HG03575 (cell line): Measurements from ENCODE around the gene RNASE8.
"Not testable (repeated sequence)": the region's sequence is repeated elsewhere in the genome, so short reads cannot be mapped to it uniquely, and the experiment has no call there.

ENCODE experiments used
- ATAC-seq: cut with Tn5 transposase; IDR thresholded peaks from one replicate; pipeline ENCODE4 v1.9.1; 2021; ENCODE audit not compliant: unreplicated experiment, insufficient number of reproducible peaks, low FRiP score; ENCODE audit errors: extremely low read depth

The RNASE8 gene, protein sequence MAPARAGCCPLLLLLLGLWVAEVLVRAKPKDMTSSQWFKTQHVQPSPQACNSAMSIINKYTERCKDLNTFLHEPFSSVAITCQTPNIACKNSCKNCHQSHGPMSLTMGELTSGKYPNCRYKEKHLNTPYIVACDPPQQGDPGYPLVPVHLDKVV

DNA sequence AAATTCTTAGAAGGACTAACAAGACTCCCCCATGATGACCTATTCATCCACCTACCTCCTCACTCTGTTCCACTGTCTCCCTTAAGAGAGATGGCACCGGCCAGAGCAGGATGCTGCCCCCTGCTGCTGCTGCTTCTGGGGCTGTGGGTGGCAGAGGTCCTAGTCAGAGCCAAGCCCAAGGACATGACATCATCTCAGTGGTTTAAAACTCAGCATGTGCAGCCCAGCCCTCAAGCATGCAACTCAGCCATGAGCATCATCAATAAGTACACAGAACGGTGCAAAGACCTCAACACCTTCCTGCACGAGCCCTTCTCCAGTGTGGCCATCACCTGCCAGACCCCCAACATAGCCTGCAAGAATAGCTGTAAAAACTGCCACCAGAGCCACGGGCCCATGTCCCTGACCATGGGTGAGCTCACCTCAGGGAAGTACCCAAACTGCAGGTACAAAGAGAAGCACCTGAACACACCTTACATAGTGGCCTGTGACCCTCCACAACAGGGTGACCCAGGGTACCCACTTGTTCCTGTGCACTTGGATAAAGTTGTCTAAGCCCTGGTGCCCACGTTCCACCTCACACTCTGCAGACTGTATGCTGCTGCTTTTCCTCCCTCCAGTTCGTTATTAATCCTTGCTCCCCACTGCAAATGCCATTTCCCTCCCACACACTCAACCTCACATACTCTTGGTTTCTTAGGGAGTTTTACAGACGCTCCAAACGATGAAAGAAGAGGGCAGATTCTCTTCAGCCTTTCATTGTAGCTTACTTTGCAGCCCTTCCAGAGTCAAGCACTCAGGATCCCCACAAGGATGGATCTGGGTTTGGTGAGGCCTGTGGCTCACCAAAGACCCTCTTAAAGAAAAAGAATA lies at the start of gene RNASE8:
RNASE8 (plus strand) TSS at position 20 of the 873 bp plus-strand sequence; CDS start at position 91, 71 bp downstream.
- ATAC-seq = no peak

DNA sequence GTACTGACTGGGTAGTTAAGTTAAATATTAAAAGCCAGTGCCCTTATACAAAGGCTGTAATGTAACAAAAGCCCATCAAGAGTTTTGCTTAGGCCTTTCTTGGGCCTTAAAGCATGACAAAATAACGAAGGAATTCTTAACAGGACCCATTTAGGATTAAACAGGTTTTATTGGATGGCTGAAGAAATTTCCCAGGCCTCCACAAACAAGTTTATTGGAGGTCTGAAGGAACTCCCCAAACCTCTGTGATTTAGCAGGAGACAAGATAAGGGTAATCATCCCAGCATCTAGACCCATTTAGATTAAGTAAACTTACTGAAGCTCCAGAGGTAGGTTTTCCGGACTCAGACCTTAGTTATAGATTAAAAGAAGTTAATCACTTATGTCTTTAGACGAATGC lies 47.9 kb upstream of the RNASE8 start:
- not testable (repeated sequence) for ATAC-seq

DNA sequence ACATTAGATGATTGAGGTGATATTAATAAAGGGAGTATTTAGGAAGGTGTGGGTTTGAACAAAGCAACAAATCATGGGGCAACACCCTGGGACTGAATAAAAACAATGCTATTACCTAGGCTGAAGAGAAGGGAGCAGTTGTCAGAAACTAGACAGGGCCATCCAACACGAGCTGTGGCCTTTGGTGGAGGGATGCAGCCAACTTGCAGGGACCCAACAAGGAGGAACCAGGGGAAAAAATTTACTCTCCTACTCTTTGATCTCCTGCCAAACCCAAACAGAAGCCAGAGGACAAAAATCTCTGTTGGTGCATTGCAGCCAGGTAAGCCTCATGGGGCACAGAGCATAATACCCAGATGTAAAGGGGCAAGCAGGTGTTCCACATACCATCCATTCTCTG lies 46.5 kb upstream of the RNASE8 start:
- ATAC-seq = no peak

DNA sequence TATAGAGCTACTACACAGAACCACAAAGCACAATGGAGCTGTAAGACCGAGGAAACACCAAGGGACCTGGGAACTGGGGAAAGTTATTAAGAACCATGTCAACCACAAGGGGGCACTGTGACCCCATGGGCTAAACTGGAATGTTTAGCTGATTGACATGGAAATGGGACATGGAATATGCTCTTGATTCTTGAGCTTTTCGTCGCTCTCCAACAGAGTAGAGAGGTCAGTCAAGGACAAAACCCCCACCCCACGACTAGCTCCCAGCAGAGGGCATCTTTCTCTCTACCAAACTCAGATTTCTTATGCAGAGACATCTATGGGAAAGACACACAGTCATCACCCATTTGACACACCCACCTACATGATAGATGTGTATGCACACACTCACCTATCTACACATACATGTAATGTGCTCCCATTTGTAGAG lies 42.8 kb upstream of the RNASE8 start:
- no peak for ATAC-seq

DNA sequence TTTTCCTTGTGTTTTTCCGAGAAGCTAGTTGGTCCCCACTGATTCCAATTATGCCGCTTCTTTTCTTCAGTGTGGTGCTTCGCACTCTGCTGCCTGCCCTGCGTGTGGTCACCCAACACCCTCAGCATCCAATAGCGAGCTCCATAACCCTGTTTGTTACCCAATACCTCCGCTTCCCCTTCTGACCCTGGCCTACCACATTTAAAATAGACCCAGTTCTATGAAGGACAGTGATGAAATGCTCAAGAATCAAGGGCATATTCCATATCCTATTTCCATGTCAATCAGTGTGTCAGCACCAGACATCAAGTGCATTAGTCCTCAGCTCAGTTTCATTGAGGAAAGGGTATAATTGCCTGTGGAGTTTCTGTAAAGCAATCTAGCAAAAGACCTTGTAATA lies 42.3 kb upstream of the RNASE8 start:
- ATAC-seq = no peak

DNA sequence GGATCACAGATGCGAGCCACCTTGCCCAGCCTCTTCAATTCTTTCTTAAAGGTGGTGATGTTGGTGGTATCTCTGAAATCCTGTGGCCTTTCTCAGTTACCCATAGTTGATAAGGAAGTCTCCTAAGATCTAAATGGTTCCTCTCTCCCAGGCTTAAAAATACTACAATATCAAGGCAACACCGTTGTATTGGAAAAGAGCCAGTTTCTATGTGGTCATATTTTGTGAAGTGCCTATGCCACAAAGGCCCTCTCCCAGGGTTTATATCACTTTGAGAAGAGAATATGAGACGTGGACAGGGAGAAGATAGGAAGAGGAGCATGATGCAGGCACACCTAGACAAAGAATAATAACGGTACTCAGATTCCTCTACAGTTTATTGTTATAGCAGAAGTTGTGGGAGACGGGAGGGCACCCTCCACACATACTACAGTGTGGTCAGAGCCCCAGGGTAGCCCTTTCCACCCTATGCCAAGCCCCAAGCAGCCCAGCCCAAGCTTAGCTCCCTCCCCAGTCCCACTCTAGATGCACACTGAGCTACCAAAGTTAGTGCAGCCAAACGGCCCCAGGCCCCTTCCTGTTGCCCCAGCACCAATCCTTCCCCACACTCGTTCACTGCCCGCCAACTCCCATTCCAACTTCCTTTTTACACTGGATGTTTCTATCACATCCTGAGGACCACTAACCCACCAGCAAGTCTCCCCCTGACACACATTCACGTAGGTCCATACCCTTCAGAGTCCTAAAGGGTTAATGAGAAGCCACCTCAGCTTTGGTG lies 41.0 kb upstream of the RNASE8 start:
- no peak for ATAC-seq

DNA sequence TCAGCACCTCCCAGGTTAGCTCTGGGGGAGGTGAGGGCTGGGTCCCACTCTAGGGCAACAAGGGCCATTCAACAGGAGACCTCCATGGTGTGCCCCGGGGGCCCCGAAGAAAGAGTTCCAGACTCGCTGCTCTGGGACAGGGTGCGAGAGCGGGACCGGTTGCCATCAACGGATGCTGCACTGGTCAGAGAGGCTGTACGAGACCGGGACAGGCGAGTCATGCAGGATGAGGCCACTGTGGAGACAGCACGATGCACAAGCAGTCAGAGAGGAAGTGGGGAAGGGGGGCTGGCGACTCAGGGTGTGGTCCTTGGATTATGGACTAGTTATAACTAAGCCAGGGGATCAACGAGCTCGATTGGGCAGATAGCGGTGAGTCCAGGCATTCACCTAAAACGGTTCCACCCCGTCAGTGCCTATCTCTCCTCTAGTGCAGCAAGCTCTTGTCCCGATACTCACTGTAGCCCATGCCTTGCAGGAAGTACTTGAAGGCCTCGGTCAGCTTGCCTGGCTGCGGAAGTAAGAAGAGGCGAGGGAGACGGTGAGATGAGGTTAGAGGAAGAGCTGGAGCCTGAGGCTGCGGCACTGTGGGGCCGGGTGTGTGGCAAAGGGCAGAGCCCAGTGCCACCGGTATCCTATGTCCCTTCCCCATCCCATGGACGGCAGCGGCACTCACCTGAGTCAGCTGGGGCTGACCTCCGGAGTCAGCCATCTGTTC lies 39.9 kb upstream of the RNASE8 start:
- ATAC-seq = no peak

DNA sequence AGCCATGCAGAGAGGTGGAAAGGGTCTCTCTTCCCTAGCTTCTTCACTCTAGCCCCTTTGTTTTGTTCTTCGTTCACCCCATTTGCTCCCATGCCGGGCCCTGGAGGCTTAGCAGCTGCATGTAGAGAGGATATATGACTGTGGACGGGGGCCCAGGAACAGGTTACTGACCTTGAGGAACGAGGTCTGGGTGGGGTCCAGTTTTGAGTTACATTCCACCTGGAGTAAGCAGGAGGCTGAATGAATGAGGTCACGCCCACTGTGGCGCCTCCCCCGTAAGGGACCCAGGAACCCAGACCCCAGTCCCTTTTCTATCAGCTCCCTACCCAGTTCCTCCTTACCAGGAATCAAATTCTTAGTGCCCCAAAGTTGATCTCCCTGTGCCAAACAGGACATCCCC lies 39.3 kb upstream of the RNASE8 start:
- ATAC-seq = no peak

DNA sequence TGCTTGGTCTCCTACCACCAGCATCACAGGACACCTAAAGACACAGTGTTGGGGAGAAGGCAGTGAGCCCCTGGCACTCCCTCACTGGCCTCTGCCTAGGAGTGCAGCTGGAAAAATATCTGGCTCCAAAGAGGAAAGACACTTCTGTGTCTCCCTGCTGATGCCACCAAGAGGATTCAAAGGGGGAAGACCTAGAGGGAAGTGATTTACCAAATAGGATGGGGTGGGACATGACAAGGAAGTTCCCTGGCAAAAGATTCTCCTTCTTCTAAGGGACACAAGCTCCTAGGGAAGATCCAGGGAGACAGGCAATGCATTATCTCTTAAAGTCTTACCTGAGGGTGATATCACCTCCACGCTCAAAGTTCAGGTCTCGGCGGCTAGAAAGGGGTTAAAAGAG lies 38.8 kb upstream of the RNASE8 start:
- no peak for ATAC-seq

DNA sequence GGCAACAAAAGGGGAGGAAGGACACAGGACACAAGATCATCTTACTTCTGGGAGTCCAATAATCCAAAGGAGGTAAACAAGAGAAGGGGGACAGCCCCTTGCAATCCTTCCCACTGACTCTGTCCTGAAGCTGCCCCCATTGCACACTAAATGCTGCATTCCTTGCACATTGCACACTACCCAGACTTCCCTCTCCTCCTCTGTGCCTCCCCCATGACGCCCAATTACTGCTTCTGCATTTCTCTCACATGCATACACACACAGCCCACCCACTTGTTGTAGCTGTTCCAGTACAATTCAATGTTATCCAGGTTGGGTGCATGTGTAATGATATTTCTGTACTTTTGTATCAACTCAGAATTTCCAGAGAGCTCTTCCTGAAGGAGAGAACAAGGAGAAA lies 38.3 kb upstream of the RNASE8 start:
- no peak for ATAC-seq

DNA sequence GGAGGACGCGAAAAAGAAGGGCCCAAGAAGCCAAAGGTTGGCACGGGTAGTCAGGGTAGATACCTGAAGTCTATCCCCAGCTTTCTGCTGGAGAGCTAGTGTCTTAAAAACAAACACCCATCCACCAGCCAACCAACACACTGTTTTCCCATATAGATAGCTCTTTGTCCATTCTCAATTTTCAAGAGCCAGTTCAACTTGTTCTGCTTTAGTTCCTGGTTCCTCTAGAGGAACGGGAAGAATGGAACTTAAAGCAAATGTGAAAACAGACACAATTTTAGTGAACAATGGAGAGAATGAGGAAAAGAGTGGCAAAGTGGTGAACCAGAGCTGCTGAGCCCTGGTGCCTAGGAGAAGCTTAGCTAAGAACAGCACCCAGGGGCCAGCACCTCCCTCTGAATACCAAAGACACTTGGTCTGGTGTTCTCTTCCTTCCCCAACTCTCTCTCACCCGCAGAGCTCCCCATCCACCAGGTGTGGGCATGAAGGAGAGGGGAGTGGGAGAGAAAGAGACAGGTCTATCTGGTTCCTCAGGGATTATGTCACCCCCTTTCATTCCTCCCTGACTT lies 36.6 kb upstream of the RNASE8 start:
- ATAC-seq = no peak

DNA sequence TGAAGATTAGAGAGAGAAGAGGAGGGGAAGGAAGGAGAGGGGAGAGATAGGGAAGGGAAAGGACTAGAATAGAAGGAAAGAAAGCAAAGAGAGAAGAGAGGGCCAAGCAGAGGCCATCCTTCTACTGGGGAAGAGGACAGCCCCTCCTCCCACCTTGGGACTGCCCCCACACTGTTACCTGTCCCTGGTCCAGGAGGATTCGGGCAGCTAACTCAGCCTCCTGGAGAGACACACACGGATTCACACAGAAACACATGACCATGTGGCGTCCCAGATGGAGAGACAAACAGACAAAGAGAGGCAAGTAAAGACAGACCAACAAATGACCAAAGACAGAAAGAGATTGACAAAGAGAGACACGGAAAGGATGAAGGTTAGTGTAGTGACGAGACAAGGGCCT lies 34.9 kb upstream of the RNASE8 start:
- no peak for ATAC-seq

DNA sequence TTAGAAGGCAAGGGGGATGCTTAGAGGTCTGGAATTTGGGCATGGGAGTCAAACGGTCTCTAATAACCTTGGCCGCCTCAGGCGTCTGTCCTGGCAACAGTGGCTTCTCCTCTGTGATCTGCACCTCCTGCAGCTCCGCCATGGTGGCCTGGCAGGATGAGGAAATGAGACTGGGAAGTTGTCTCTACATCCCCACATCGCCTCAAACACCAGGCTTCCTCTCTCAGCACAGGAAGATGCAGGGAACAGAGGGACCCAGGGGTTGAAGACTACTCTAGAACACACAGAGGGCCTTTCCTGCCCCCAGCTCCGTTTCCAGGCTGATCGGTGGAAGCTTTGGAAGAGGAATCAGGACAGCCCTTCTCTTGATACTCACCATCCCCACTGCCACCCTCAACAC lies 34.4 kb upstream of the RNASE8 start:
- no peak for ATAC-seq

DNA sequence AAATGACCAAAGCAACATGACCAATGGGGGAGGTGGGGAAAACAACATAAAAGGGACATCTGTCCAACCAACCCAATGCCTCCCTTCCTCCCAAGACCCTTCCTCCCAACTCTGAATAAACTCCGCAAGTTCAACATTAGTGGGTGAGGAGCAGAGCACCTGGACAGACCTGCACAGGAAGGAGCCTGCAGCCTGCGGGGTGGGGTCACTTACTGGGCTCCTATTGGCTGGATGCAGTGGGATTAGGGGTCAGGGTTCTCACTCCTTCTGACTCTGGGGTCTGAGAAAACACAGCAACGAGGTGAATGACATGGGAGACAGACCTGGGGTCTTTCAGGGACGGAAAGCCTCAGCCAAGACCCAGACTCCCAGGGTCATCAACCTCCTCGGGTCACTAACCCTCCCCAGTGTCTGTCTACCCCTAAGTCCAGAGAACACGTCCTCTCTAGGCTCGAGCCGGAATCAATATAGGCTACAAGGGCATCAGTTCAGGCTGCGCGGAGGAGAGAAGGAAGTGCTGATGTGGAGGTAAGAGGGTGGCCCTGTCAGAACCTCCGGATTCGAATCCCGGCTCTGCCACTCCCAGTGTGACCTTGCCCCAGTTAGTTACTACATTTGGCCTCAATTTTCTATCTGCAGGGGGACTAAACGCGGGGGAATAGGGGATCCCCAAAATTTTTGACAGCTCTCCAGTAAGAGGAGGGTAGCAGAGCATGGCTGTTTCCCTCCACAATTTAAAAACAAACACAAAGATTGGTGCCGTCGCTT lies 33.6 kb upstream of the RNASE8 start:
- no peak for ATAC-seq

DNA sequence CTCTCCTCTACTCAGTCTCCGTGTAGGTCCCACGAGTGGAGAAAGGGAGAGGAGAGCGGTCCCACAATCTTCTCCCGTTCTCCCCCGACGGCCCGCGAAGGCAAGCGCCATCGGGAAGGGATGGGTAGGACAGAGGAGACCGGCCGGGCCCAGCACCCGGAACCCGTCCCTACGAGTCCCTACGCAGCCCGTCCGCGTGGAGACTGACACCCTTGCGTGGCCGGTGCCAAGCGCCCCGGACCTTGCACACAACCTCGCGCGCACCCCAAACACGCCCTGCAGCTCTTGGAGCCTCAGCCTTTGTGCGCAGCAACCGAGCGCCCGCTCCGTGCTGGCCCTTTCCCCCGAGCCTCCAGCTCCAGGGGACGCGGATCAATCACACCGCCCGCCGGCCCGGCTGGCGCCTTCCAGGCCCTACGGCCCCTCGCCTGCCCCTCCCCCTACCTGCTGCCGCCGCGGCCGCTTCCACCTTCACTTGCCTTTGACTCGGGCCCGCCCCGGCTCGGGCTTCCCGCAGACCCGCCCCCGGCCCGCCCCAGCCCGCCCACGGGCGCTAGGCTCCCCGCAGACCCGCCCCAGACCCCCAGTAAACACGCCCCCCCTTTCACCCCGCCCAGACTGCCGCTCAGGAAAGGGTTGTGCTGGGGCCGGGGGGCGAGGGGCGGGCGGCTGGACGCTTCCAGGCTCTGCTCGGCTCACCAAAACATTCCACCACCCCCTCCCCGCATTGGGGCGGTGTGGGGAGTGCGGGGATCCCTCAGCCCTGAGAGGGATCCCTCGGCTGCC lies 32.8 kb upstream of the RNASE8 start, which contains the start of gene NDRG2:
NDRG2 (minus strand) TSS at position 477 of the 786 bp plus-strand sequence. CDS start 1,746 bp downstream, outside the sequence.
- no peak for ATAC-seq

DNA sequence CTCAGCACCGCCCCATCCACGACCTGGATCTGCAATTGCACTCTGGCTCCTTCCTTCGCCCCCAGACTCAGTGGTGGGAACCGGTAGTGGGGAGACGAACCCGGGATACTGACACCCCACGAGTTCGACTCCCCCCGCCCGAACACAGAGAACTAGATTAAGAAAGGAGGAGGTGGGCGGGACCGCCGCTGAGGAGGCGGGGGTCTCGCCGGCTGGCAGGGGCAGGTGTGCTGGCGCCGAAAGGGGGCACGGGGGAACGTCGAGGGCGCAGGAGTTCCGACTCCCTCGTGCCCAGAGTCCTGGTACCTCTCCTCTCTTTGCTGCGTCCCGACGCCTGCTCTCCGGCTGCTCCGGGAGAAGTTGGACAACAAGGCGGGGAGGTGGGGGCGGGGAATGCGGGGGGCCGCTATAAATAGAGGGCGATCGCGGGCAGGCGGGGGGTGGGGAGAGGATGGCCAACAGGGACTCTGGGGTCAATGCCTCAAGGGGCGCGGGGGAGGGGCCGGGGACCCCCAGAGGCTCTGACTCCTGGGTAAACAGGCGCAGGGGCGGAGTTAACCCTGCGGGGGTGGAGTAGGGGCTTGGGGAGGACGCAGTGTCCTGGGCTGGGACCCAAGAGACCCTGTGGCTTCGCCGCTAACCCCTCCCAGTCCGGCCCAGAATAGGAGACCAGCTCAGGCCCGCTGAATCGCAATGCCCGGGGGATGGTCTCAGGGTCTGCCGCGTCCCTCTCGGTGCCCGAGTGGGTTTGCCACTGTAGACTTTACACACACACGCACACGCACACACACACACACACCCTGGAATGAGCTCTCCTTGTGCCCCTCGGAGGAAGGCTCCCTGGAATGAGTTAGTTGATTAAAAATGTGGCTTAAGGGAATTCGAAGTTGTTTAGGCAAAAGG lies 32.0 kb upstream of the RNASE8 start:
- ATAC-seq = no peak
